DOHH2 (cell line): ENCODE data around the gene OTC.

Experiments used
- EZH2phosphoT487 ChIP-seq: fragments of 200-600 bp; sonication (generic); IDR thresholded peaks from 2 replicates; pipeline ENCODE4 v1.6.1; 2017; ENCODE audit warnings: borderline replicate concordance, mild to moderate bottlenecking, antibody characterized with exemption, low read length, moderate library complexity, mixed read lengths
- TF ChIP-seq, protein P1 (sequence below): fragments of 200-600 bp; sonication (generic); IDR thresholded peaks from one replicate; pipeline ENCODE4 v1.5.1; 2014; ENCODE audit warnings: antibody characterized with exemption, mild to moderate bottlenecking, low read depth, low read length; ENCODE audit not compliant: poor library complexity, severe bottlenecking

DNA sequence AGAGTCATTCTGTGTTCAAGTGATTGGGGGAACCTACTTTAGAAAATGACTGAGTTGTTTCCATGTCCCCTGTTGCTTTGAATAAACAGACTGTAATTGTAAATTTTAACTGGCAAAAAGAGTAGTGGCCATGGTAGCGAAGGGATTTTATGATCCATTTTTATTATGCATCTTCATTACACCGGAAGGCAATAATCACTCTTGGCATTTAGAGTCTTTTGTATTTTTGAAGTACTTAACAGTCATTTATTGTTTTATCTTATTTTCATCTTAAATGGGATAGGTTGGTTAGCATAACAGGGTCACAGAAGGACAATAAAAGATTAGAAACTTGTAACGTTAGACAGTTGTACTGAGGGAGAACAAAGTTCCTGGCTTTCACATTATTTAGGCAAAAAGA lies 11.0 kb upstream of the OTC start:
- TF ChIP-seq, protein P1, sequence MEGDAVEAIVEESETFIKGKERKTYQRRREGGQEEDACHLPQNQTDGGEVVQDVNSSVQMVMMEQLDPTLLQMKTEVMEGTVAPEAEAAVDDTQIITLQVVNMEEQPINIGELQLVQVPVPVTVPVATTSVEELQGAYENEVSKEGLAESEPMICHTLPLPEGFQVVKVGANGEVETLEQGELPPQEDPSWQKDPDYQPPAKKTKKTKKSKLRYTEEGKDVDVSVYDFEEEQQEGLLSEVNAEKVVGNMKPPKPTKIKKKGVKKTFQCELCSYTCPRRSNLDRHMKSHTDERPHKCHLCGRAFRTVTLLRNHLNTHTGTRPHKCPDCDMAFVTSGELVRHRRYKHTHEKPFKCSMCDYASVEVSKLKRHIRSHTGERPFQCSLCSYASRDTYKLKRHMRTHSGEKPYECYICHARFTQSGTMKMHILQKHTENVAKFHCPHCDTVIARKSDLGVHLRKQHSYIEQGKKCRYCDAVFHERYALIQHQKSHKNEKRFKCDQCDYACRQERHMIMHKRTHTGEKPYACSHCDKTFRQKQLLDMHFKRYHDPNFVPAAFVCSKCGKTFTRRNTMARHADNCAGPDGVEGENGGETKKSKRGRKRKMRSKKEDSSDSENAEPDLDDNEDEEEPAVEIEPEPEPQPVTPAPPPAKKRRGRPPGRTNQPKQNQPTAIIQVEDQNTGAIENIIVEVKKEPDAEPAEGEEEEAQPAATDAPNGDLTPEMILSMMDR = no peak
- no peak for TF ChIP-seq EZH2phosphoT487
